Astrocyte of the cerebellum (primary cell): ENCODE results near the gene OR2W3.
A peak's percentile ranks its signal among the peaks of the same experiment; 100 is the strongest.
"Not testable (repeated sequence)": the region's sequence is repeated elsewhere in the genome, so short reads cannot be mapped to it uniquely, and the experiment has no call there.

Source experiments
- DNase-seq: peaks from one replicate; pipeline ENCODE4 v3.0.0-alpha.2; 2011; ENCODE audit warnings: low read depth
- H3K4me3 ChIP-seq: 2 replicates; pipeline ENCODE4 v1.5.1; 2011; ENCODE audit warnings: mild to moderate bottlenecking, low read depth, low read length, moderate library complexity
- CTCF ChIP-seq: IDR thresholded peaks from 2 replicates; pipeline ENCODE4 v1.5.1; 2012; ENCODE audit warnings: low read length, low read depth, moderate library complexity, mild to moderate bottlenecking; ENCODE audit errors: missing control alignments
- in situ Hi-C: cut with HindIII; loops from 2 replicates; pipeline ENCODE4 v1.10.0; 2017; ENCODE audit warnings: low sequenced_read_pairs

OR2W3 gene

GRCh38 chr1:247933989-247934388, 38.6 kb downstream of the OR2W3 start:
- DNase-seq, result no peak
- no peak overlapping the region for H3K4me3 ChIP-seq
- no peak for TF ChIP-seq CTCF
- in situ Hi-C loops, result no loop called here

- no peak for TF ChIP-seq CTCF
- DNase-seq, result no peak
- in situ Hi-C loops, result no loop called here
These were observed 40.4 kb downstream of the OR2W3 start for GRCh38 chr1:247935781-247936180.

GRCh38 chr1:247936415-247936814, 41.0 kb downstream of the OR2W3 start:
- no peak for TF ChIP-seq CTCF
- H3K4me3 ChIP-seq, result no peak overlapping the region
- in situ Hi-C loops, result no loop called here

More at GRCh38 chr1:247935781-247936180, 40.4 kb downstream of the OR2W3 start:
- no peak overlapping the region for H3K4me3 ChIP-seq

GRCh38 chr1:247936965-247937734, 41.8 kb downstream of the OR2W3 start:
- TF ChIP-seq CTCF, result peak; percentile 81
- DNase-seq, result peak; percentile 27
- H3K4me3 ChIP-seq, result peak overlapping the region; percentile 51
- in situ Hi-C loops, result not testable (repeated sequence)

More at GRCh38 chr1:247936415-247936814, 41.0 kb downstream of the OR2W3 start:
- no peak for DNase-seq

- DNase-seq, result no peak
- in situ Hi-C loops, result no loop called here
- no peak overlapping the region for H3K4me3 ChIP-seq
- TF ChIP-seq CTCF, result no peak
These were observed 47.2 kb downstream of the OR2W3 start for GRCh38 chr1:247942624-247943023.
